ENCODE measurements around the gene LRRC74A.

DNA sequence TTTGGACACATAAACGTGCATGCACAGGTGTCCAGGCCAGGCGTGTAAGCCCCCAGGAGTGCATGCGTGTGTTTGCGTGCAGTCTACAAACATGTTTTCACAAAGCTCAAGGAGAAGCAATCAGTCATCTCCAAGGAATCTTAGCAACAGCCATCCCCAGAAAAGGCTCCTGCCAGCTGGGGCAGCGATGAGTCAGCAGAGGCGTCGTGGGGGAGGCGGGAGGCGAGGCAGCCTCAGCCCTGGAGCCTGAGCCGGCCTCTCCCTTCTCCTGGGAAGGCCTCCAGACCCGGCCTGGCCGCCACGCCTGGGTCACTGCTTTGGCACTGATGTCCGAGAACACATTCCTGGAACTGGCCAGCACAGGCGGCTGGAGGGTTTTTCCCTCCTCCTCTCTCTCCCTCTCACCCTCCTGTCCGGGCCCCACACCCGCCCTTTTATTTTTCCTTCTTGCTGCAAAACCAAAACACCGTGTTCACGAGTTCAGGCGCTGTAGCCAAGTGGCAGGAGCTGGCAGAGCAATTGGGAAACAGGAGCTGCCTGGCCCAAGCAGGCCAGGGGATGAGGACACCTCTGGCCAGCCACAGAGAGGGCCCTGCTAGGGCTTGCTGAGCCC is 92.7 kb downstream of the LRRC74A start:
- TF ChIP-seq EZH2 (IDR thresholded peaks at IDR 0.05) = no peak
- TF ChIP-seq POLR2AphosphoS5 (IDR thresholded peaks at IDR 0.05; ENCODE audit: borderline replicate concordance, low read depth, low read length) = no peak; the same call in 1 of the 2 replicates

All from SK-N-MC (cell line).